IPS-20b (cell line): ENCODE results near the gene FEN1.
A peak's percentile ranks its signal among the peaks of the same experiment; 100 is the strongest.

Source experiments
- H3K27ac ChIP-seq: one replicate; pipeline ENCODE4 v1.5.1; 2013; ENCODE audit warnings: low read length
- H3K27me3 ChIP-seq: 2 replicates; pipeline ENCODE4 v1.6.1; 2013; ENCODE audit warnings: mild to moderate bottlenecking, low read length, inconsistent platforms; ENCODE audit not compliant: insufficient read depth
- H3K36me3 ChIP-seq: 2 replicates; pipeline ENCODE4 v1.6.1; 2013; ENCODE audit warnings: low read depth, mild to moderate bottlenecking, inconsistent platforms, low read length, moderate library complexity; ENCODE audit not compliant: insufficient read depth
- H3K4me1 ChIP-seq: 2 replicates; pipeline ENCODE4 v1.6.1; 2013; ENCODE audit warnings: mild to moderate bottlenecking, control low read depth, inconsistent platforms, low read length, moderate library complexity; ENCODE audit not compliant: insufficient read depth
- H3K4me3 ChIP-seq: 2 replicates; pipeline ENCODE4 v1.5.1; 2013; ENCODE audit warnings: mild to moderate bottlenecking, low read length, inconsistent platforms
- H3K9ac ChIP-seq: 2 replicates; pipeline ENCODE4 v1.6.1; 2013; ENCODE audit warnings: low read depth, mild to moderate bottlenecking, inconsistent platforms, low read length, moderate library complexity
- H3K9me3 ChIP-seq: 2 replicates; pipeline ENCODE4 v1.6.1; 2013; ENCODE audit warnings: mild to moderate bottlenecking, low read depth, low read length, inconsistent platforms; ENCODE audit not compliant: insufficient read depth

The FEN1 gene

DNA sequence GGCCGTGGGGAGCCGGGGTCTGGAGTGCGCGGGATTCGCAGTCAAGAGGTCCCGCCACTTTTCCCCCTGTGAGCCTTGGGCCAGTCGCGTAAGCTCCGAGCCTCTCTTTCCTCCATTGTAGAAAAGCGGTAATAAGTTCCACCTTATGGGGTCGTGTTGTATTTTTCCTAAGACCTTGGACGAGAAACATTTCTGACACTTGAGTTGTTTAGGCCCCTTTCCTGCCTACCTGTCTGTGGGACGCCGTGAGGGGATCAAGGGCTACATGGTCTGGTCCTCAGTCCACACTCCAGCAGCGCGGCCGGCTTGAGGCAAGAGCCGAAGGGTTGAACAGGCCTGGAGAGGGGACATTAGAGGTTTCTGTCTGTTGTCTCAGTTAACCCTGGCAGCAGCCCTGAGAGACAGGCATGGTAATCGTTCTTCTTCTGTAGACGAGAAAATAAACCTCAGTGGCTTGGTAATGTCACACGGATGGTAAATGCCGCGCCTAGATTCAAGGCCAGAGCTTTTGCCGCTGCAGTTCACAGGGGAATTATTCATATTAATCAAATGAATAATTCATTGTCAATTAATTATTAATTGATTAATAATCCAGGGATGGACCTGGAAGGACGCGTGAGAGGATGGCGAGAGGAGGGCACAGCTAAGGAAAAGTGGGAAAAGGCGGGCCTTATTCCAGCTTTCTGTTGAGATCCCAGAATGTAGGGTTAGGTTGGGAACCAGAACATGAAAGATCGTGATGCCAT is 545 bp downstream of the FEN1 start:
- H3K27ac ChIP-seq: peak overlapping the region; percentile 100
- peak overlapping the region; percentile 100 for H3K9ac ChIP-seq
- H3K36me3 ChIP-seq: peaks cover 59% of the 10 kb centered on the region
- H3K4me3 ChIP-seq: peak overlapping the region; percentile 100
- peaks cover 4% of the 10 kb centered on the region; the same call in 1 of the 2 replicates for H3K4me1 ChIP-seq
- H3K27me3 ChIP-seq: no peaks in the 10 kb centered on the region
- H3K9me3 ChIP-seq: no peaks in the 10 kb centered on the region

DNA sequence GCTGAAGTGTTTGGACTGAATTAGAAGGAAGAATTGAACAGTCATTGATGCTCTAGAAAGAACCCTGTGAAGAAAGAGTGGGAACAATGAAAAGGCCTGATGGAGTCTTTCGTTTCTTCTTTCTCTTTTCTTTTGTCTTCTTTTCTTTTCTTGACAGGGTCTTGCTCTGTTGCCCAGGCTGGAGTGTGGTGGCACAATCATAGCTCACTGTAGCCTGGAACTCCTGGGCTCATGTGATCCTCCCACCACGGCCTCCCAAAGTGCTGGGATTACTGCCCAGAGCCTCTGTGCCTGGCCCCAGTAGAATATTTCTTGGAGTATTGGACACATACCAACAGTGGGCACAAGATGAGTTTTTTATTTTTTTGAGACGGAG is 1.1 kb downstream of the FEN1 start:
- Histone ChIP-seq H3K27ac (no peak overlapping the region), H3K27me3 (no peaks in the 10 kb centered on the region), H3K9me3 (no peaks in the 10 kb centered on the region), H3K4me3 (peak overlapping the region; percentile 100), H3K36me3 (peaks cover 58% of the 10 kb centered on the region), H3K9ac (peak overlapping the region; percentile 100; the same call in 1 of the 2 replicates), H3K4me1 (peaks cover 4% of the 10 kb centered on the region; the same call in 1 of the 2 replicates)

DNA sequence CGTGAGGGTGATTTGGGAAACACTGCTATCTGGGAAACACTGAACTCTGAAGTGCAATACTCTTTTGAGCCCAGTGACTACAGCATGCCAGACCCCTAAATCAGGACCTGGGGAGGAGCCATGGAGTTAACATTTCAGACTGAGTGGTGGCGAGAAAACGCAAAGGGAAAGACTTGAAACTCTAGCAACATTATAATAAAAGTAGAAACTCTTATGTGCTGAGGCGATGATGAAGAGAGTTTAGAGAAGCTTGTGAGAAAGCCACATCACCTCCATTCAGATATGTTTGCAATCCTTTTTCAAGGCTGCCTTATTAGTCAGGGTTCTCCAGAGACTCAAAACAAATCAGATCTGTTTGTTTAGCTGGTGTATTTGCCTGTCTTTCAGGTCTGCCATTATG is 1.9 kb downstream of the FEN1 start:
- Histone ChIP-seq H3K27me3 (no peaks in the 10 kb centered on the region), H3K36me3 (peaks cover 56% of the 10 kb centered on the region), H3K9me3 (no peaks in the 10 kb centered on the region), H3K9ac (no peak overlapping the region; the same call in 1 of the 2 replicates), H3K4me1 (peaks cover 4% of the 10 kb centered on the region; the same call in 1 of the 2 replicates), H3K4me3 (no peak overlapping the region), H3K27ac (no peak overlapping the region)

DNA sequence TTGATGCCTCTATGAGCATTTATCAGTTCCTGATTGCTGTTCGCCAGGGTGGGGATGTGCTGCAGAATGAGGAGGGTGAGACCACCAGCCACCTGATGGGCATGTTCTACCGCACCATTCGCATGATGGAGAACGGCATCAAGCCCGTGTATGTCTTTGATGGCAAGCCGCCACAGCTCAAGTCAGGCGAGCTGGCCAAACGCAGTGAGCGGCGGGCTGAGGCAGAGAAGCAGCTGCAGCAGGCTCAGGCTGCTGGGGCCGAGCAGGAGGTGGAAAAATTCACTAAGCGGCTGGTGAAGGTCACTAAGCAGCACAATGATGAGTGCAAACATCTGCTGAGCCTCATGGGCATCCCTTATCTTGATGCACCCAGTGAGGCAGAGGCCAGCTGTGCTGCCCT is 2.7 kb downstream of the FEN1 start:
- peaks cover 56% of the 10 kb centered on the region for H3K36me3 ChIP-seq
- H3K4me1 ChIP-seq: peaks cover 4% of the 10 kb centered on the region; the same call in 1 of the 2 replicates
- H3K9me3 ChIP-seq: no peaks in the 10 kb centered on the region
- H3K4me3 ChIP-seq: no peak overlapping the region
- no peak overlapping the region for H3K27ac ChIP-seq
- no peaks in the 10 kb centered on the region for H3K27me3 ChIP-seq
- H3K9ac ChIP-seq: no peak overlapping the region

DNA sequence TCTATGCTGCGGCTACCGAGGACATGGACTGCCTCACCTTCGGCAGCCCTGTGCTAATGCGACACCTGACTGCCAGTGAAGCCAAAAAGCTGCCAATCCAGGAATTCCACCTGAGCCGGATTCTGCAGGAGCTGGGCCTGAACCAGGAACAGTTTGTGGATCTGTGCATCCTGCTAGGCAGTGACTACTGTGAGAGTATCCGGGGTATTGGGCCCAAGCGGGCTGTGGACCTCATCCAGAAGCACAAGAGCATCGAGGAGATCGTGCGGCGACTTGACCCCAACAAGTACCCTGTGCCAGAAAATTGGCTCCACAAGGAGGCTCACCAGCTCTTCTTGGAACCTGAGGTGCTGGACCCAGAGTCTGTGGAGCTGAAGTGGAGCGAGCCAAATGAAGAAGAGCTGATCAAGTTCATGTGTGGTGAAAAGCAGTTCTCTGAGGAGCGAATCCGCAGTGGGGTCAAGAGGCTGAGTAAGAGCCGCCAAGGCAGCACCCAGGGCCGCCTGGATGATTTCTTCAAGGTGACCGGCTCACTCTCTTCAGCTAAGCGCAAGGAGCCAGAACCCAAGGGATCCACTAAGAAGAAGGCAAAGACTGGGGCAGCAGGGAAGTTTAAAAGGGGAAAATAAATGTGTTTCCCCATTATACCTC is 3.3 kb downstream of the FEN1 start:
- Histone ChIP-seq H3K27me3 (no peaks in the 10 kb centered on the region), H3K4me3 (no peak overlapping the region), H3K9me3 (no peaks in the 10 kb centered on the region), H3K27ac (no peak overlapping the region), H3K4me1 (peaks cover 4% of the 10 kb centered on the region; the same call in 1 of the 2 replicates), H3K36me3 (peaks cover 59% of the 10 kb centered on the region), H3K9ac (no peak overlapping the region)

DNA sequence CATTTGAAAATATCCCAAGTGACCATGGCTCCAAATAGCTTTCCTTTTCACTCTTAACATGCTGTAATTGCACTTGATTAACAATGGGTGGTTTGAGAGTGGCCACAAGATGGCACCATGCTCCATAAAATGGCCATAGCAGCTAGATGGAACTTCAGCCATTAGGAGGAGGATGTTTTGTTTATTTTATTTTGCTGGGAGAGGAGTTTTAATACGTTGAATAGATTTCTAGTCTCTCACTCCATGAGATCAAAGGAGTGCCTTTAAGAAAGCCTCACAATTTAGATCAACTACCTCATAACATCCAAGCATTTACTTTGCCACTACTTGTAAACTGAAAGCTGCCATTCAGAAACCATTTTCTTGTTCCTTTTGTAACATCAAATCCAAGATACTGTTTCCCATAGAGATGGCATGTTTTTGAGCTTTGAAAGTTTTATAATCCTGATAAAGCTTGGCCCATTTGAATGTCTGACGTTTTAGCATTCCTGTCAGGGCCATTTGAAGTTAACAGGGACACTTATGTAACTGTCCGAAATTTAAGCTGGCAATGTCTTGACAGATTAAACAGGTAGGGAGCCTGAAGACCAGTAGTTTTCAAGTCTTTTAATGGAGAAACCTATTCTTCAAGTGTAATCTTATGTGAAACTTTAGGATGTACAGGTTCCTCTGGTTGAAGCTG is 4.7 kb downstream of the FEN1 start:
- H3K4me3 ChIP-seq: no peak overlapping the region
- H3K9ac ChIP-seq: no peak overlapping the region
- no peaks in the 10 kb centered on the region for H3K27me3 ChIP-seq
- 0 out of 2 replicates have a peak, but pooled peaks cover 4% of the 10 kb centered on the region for H3K4me1 ChIP-seq
- H3K27ac ChIP-seq: no peak overlapping the region
- peaks cover 73% of the 10 kb centered on the region for H3K36me3 ChIP-seq
- H3K9me3 ChIP-seq: no peaks in the 10 kb centered on the region

DNA sequence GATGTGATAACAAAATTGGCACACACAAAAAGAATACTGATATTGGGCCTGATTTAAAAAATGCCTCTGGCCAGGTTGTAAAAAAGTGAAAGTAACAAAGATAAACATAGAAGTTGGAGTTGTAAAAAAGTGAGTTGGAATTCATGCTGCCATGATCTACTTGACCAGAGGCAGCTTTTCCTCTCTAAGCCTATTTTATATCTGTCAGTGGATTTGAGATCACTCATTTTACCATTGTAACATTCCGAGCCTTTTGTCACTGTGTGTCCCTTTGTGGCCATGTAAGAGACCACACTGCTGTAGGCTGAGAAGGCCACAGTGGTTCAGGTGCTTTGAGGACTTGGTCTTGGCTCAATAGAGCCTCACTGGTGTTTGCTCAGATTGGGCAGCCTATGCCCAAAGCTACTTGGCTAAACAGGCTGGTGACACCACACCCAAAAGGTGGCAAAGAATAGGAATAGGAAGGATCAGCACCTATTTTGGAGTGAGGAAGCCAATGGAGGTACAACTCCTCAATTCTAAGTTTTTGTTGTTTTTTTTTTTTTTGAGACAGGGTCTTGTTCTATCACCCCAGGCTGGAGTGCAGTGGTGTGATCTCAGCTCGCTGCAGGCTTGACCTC is 7.1 kb downstream of the FEN1 start:
- H3K27me3 ChIP-seq: no peaks in the 10 kb centered on the region
- H3K36me3 ChIP-seq: peaks cover 93% of the 10 kb centered on the region
- no peak overlapping the region for H3K9ac ChIP-seq
- no peaks in the 10 kb centered on the region for H3K9me3 ChIP-seq
- no peak overlapping the region for H3K4me3 ChIP-seq
- H3K27ac ChIP-seq: no peak overlapping the region
- H3K4me1 ChIP-seq: no peaks in the 10 kb centered on the region

DNA sequence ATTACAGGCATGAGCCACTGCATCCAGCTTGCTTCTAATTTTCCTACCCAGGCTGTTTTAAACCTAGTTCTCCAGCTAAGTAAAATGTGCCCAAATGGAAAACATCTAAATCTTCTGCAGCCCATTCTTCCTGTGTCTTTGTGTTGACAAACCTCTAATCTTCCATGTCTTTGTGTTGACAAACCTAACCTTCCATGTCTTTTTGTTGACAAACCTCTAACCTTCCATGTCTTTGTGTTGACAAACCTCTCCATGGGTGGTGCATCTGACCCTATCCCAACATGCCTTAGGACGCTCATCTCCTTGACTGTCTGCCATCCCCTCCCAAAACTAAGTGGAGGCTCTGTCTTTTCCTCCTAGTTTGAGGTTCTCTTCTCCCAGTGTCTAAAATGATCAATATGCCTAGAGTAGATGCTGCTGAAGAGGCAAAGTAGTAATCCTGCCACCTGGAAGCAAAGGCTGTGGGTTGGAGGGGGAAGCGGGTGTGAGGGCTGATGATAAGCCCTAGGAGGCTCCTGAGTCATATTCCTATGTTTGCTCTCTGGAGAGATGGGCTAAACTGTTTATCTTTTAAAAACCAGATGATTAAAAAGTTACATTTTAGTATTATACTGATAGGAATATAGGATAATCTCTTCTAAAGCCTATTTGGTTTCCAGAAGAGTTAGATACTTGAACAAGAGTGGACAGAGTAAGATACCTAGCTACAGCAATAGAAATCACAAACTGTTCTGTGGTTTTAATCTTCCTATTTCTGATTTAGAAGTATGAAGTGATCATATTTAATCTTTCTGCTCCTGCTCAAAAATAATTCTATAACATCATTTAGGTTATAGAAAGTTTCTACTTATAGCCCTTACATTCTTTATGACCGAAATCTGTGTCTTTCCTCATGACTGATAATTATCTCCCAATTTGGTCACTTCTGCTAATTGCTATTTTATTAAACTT is 7.9 kb downstream of the FEN1 start:
- H3K4me3 ChIP-seq: no peak overlapping the region
- peaks cover 93% of the 10 kb centered on the region for H3K36me3 ChIP-seq

DNA sequence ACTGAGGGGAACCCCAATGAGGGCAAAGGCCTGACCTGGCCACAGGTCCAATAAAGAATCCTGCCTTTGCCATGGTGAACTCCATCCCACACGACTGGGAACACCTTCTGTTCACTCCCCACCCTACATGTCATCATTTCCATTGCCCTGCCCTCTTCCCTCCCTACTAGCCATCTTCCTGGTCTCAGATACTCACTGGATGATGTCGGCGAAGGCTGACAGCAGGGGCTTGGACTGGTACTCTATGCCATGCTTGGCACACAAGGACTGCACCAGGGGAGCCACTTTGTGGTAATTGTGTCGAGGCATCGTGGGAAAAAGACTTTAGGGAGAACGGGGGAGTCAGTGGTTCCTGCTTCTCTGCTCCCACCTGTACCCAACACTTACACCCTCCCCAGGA is 9.9 kb downstream of the FEN1 start:
- H3K36me3 ChIP-seq: peaks cover 92% of the 10 kb centered on the region
- H3K27me3 ChIP-seq: no peaks in the 10 kb centered on the region
- H3K27ac ChIP-seq: no peak overlapping the region

More for the DNA sequence above, 7.9 kb downstream of the FEN1 start:
- Histone ChIP-seq H3K27me3 (no peaks in the 10 kb centered on the region), H3K27ac (no peak overlapping the region), H3K9me3 (no peaks in the 10 kb centered on the region), H3K4me1 (no peaks in the 10 kb centered on the region), H3K9ac (no peak overlapping the region)

DNA sequence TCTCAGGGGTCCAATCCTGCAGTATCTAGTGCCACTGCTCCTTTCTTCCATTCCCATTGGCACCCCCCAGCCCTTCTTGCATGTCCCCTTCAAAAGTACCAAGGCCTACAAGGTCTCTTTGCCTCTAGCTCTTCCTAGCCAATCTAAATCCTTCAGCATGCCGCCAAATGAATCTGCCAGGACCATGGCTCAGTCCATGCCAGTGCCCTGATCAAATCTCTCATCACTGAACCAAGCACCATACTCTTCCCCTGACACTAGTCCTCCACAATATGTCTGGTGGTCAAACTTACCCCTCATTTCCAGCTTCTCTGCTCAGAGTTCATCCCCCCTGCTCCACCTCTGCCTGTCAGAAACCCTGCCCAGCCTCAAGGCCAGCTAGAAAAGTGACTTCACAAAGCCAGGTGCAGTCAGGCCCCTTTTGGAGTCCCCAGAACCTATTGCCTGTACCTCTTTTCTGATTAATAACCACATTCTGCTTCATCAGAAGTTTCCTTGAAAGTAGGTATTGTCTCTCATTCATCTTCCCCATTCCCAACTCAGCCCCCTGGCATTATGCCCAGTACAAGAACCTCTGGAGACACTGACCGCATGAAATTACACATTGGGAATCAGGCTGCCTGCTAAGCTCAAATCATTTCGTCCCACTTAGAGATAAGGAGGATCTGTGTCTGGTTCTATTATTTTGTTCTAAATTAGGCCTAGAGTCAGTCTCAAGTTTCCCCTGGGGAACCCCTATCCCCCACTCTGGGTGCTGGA is 11.4 kb downstream of the FEN1 start:
- no peaks in the 10 kb centered on the region for H3K4me1 ChIP-seq

More for the DNA sequence above, 9.9 kb downstream of the FEN1 start:
- no peak overlapping the region for H3K4me3 ChIP-seq
- H3K9ac ChIP-seq: no peak overlapping the region
- no peaks in the 10 kb centered on the region for H3K9me3 ChIP-seq
- no peaks in the 10 kb centered on the region for H3K4me1 ChIP-seq

More for the DNA sequence above, 11.4 kb downstream of the FEN1 start:
- H3K9ac ChIP-seq: no peak overlapping the region
- no peaks in the 10 kb centered on the region for H3K9me3 ChIP-seq
- peaks cover 98% of the 10 kb centered on the region for H3K36me3 ChIP-seq
- no peak overlapping the region for H3K27ac ChIP-seq
- no peaks in the 10 kb centered on the region for H3K27me3 ChIP-seq
- no peak overlapping the region for H3K4me3 ChIP-seq
